ENCODE data around the gene KCNA3.
A peak's percentile ranks its signal among the peaks of the same experiment; 100 is the strongest.

Gene KCNA3

DNA sequence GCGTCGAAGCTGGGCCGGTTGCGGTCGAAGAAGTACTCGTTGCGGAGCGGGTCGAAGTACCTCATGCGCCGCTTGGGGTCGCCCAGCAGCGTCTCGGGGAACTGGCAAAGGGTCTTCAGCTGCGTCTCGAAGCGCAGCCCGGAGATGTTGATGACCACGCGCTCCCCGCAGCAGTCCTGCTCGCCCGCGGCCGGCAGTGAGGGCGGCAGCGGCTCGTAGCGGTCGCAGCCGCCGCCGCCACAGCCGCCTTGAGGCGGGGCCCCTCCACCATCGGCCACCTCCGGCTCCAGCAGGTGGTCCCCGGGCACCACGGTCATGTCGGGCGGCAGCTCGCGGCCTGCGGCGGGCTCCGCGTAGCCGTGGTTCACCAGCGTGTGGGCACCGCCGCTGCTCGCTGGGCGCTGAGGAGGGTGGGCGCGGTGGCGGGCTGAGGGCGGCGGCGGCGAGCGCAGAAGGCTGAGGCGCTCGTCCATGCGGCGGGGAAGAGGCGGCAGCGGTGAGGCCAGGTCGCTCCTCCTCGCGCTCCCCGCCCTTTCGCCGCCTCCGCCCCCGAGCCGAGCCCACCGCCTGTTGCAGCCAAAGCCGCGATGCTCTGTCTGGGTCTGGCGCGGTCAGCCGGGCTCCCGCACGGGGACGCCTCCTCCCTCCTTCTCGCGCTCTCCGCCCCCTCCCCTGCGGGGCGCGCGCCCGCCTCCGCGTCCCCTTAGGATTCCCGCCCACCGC is at the start of gene KCNA3:
KCNA3 (minus strand) TSS at position 604 of the 723 bp plus-strand sequence; CDS start at position 473, 131 bp downstream.
- DNase-seq, result peak; percentile 7

DNA sequence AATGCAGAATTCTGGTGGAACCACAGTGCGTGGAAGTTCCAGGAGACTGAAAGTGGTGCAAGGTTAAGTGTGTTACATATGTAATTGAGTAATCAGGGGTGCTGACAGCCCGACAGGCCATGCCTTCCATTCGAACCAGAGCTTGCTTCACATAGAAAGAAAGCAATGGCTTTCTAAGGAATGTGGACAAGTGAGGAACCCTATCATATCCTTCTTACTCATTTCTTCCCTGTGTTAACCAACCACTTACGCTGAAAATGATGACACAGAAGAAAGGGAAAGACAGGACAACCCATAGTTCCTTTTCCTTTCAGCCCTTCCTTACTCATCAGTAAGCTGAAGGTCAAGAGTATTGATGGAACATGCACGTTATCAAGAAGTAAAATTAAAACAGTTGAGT is 48.1 kb upstream of the KCNA3 start:
- DNase-seq, result peak; percentile 21

DNA sequence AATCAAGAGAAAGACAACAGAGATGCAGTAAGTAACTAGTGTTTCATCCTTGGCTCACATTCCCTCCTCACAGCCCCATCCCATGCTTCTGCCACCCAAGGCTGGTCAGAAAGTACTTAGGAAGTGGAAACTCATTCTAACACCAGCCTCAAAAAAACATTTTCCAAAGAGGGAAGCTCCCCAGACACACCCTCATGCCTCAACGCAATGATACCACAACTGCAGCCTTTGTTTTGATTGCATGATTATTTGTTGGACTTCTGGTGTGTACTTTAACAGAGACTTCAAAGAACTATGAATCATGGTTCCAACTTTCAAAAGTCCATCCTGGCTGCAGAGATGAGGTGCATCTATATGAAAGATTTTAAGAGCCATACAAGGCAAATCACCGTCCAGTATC is 45.2 kb upstream of the KCNA3 start:
- no peak for DNase-seq

DNA sequence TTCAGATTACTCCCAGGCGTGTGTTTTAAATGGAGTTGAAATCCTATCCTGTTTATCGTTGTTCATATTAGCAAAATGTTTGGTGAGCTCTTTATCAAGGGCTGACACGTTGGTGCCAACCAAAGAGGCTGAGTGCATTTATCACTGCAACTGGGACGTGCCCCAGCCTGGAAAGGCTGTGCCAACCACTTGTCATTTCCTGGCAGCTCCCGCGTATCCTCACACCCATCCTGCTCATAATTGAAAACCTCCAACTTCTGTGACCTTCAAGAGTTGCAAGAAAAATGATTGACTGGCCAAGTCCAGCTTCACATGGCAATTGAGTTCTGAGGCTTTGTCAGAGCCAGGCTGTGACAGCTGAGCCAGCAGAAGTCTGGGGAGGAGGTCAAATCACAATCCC is 43.7 kb upstream of the KCNA3 start:
- DNase-seq, result no peak

DNA sequence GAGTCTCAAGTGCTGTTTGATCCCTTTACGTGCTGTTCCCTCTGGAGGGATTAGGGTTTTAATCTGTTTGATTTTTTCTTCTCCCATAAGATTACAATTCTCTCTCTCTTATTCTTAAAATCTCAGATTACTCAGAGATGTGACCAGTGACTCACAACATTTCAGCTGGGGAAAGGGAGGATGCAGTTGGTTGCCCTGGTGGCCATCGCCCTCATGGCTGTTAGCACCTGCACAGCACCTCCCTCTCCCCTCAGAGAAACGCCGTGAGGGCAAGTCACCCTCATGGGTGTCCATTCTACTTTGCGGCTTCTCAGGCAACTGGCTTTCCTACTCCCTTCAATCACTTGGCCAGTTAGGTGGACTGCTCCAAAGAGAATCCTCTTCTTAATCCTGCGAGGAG is 42.4 kb upstream of the KCNA3 start:
- DNase-seq, result no peak

DNA sequence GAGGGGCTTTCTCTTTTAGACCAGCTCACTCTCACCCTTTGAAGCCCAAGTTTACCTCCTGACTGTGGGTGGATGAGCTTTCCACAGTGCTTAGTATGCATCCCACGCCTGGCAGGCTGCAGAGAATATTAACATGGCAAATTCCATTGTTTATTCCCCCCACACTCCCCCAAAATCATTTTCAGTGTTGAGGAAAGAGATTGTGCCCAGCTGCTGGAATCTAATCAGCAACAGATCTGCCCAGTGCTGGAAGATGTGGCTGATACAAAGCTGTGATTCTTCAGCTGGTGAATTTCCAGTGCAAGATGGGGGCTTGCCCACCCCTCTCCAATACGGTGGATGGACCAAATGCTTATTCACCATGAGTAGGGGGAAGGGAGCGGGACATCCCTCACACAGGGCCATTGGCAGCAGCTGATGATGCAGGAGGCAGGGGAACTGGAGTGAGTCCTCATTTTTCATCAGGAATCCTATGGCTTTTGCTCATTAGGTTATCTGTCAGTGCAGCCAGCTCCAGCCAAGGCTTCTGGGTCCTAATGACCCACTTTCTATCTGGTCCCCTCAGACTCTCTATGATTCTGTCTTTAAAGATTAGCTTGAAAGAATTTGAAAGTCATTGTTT is 39.7 kb upstream of the KCNA3 start:
- DNase-seq, result no peak

DNA sequence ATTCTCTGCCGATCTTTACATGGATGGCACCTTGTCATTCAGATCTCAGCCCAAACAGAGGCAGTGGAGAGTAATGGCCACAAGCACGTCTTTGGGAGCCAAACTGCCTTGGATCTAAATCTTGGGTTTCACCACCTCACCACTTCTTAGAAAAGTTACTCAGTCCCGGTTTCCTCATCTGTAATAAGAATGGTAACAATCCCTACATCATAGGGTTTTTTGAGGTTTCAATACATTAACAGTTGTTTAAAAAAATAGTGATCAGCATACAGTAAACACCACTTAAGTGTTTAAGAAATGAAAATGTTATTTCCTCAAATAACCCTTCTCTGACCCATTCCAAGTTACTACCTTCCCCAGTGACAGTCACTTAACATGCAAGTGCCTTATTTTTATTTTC is 38.5 kb upstream of the KCNA3 start:
- DNase-seq, result no peak

DNA sequence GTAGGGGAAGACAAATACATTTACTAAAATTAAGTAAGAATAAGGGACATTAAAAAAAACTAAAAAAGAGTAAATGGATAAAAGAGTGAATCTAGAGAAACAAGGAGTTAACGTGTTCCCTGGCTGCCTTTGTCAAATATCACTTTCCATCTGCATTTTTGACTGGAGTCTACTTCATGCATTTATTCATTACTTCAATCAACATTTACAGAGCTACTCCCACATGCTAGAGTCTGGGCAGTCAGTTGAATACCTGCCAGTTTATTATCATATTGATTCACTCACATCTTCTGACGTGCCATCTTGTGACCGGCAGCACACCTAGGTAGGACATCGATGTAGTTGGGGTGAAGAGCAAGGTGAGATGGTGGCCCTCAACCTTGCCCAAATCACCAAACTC is 35.6 kb upstream of the KCNA3 start:
- no peak for DNase-seq

DNA sequence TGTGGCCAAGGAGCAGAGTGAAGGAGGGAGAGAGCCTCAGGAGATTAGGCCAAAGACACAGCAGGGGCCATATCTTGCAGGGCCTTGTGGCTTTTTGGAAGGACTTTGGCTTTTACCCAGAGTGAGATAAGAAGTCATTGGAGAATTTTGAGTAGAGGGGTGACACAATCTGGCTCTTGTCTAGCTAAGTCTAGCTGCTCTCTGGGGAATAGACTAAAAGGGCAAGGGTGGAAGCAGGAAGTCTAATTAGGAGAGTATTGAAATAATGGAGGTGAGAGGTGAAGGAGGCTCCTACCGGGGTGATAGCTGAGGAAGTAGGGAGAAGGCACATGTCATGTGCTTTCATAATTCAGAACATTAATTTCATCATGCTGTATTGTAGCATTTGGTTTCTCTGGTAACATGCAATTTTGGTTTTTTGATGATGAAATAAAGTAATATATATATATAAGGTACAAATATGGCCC is 34.3 kb upstream of the KCNA3 start:
- peak; percentile 57 for DNase-seq

DNA sequence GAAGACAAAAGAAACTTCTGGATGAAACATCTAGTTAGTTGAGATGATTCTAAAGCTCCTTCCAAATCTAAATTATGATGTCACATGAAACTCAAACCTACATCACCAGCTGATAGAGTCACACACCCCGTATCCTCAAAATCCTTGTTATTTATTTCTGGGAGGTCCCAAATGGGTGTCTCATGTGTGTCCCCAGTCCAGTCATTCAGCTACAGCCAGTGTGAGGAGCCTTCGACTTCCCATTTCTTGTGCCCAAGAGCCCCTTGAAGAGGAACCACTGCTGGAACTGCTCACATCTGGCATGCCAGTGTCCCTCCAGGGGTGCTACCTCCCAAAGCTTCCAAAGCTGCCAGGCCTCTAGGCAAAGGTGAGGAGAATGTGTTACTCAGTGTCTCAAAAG is 32.5 kb upstream of the KCNA3 start:
- peak; percentile 45 for DNase-seq

DNA sequence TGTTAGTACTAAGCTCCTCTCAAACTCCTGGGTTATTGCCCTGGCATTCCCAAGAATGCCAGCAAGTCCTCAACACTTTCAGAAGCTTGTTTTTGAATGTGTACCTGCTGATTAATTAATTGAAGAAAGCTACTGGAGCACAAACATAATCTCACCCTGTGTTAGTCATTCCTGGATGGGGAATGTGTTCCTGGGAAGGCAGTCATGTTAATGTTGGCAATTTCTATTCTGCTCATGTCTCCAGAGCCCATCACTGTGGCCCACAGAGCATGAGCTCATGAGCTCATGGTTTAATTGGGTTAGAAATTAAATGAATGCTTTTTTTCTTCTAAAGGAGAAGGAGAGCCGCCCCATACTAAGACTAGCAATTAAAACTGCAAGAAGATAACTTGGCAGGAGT is 31.9 kb upstream of the KCNA3 start:
- no peak for DNase-seq

DNA sequence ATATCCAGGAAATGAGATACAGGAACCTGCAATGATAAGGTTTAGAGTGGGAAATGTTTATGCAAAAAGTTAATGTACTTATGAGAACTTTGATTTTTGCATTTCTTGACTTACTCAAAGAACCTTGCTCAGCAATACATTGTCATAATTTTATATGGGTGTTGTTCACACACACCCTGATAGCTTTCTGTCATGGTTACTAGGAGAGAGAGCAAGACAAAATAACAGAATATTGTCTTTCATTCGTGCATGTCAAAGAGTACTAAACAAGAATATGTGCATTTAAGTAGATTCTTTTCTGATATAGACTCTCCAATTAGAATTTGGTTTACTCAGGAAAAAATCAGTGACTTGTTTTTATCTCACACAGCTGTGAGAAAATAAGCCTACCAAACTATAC is 27.5 kb upstream of the KCNA3 start:
- no peak for DNase-seq

DNA sequence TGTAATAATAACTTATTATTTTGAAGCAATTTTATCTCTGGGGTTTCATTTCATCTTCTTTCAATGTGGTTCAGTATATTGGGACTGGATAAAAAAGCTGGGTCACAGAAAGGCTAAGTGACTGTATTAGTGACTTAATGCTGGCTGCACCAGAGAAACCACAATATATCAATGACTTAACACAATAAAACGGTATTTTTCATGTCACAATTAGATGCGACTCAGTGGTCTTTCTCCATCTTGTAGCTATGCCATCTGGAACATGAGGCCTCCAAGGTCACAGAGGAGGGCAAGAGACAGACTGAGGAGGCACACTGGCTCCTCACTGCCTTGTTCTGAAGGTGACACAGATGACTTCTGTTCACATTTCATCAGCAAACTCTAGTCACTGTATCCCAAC is 26.0 kb upstream of the KCNA3 start:
- no peak for DNase-seq

DNA sequence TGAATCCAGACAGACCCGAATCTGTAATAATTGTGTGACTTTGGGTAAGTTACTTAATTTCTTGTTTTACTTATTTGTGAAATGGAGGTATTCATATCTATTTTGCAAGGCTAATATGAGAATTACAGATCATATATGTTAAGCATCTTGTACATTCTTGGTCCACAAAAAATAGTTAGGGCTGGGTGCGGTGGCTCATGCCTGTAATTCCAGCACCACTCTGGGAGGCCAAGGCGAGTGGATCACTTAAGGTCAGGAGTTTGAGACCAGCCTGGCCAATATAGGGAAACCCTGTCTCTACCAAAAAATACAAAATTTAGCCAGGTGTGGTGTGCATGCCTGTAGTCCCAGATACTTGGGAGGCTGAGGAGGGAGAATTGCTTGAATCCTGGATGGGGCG is 22.9 kb upstream of the KCNA3 start:
- no peak for DNase-seq

DNA sequence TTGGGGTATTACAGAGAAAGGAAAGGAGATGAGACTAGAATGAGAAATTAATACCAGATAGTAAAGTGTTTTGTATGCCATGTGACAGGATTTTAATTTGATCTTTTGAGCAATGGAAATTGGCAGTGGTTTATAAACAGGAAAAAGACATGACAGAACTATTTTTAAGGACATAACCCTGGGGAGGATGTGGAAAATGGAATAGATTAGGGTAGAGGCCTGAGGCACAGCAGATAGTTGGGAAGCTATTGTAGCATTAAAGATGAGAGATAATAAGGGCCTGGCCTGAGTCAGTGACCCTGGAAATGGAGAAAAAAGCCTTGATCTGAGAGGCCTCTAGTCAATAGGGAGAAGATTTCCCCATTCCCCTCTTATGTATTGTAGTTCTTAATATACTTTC is 22.1 kb upstream of the KCNA3 start:
- no peak for DNase-seq

DNA sequence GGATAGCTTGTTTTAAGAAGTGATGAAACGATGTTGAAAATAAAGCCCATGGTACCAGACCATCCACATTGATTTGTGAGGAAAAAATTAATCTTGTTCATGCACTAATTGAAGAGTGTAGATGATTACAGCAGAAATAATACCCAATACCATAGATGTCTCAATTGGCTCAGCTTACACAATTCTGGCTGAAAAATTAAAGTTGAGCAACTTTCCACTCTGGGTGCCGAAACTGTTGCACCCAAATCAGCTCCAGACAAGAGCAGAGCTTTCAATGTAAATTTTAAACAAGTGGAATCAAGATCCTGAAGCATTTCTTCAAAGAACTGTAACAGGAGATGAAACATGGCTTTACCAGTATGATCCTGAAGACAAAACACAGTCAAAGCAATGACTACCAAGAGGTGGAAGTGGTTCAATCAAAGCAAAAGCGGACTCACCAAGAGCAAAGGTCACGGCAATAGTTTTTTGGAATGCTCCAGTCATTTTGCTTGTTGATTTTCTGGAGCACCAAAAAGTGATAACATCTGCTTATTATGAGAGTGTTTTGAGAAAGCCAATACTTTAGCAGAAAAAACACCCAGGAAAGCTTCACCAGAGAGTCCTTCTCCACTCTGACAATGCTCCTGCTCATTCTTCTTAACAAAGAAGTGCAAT is 16.1 kb upstream of the KCNA3 start:
- DNase-seq, result peak; percentile 26

DNA sequence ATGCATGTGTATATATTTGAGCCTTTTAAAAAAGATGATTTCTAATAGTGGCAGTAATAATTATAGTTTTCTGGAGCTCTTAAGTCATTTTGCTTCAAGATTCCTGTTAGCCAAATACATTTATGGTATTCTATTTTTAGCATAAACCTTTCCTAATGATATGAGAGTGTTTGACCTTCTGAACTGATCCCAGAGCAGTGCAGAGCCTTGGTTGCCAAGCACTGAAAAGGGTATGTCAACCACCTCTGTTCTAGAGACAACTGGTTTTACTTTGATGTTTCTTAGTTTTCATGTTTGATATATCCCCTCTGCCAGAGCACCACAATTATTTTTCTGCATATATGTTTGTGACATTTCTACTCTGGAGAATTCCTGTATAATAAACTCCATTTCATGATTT is 15.1 kb upstream of the KCNA3 start:
- no peak for DNase-seq

DNA sequence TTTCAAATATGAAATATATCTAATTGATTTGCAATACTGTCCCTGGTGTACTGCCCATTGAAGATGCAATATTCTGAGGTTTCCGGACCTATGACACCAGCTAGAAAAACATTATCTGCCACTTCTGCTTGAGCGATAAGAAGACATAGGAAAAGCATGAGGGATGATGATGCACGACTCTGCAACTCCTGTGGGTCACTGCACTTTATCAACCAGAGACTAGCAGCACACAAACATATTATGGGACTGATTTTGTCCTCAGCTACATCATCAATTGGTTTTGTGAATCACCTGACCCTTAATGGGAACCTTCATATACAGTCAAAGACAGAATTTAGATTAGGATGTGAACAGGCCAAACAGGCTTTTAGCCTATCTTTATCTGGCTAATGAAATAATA is 13.8 kb upstream of the KCNA3 start:
- DNase-seq, result no peak

DNA sequence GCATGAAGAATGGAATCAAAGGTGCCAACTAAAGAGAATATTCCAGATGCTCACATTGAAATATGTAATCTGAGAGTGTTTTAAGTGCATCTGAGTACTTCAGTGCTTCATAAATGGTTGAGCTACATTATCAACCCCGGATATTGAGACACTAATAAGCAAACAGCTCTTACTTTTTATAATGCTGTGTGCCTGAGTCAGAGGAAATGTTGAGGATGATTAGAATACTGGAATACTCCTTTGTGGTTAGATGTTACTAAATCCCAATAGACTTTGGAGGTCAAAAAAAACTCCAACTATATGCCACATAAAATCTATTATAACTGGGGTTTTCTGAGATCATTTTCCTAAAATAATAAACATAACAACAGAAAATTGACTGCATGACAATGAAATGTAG is 12.5 kb upstream of the KCNA3 start:
- DNase-seq, result peak; percentile 8

DNA sequence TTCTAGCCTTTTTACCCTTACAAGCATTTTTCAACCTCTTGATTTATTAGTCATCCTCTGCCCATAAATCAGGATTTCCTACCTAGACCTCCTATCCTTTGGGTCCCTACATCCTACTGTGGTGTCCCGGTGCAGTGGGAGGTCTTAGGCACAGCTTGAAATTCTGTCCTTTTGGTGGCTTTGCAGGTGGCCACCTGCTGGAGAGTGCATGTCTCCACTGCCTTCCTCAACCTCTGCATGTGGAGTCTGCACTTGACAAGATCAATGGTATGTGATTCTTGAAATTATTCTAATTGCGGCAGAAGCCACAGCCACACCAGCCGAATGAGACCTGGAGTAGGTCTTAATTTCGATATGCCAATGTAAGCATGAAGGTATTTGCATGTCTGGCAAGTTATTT is 11.4 kb upstream of the KCNA3 start:
- no peak for DNase-seq

DNA sequence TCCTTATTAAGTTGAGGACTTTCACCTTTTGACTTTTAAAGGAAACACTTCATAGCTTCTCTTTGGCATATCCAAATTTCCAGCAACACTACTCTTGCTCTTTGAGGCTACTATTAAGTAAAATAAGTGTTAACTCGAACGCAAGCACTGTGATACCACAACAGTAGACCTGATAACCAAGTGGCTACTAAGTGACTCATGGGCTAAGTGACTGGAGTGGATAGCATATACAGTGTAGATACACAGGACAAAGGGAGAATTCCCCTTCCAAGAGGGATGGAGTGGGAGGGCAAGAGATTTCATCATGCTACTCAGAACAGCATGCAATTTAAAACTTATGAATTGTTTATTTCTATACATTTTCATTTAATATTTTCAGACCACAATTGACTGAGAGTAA is 9.8 kb upstream of the KCNA3 start:
- no peak for DNase-seq

DNA sequence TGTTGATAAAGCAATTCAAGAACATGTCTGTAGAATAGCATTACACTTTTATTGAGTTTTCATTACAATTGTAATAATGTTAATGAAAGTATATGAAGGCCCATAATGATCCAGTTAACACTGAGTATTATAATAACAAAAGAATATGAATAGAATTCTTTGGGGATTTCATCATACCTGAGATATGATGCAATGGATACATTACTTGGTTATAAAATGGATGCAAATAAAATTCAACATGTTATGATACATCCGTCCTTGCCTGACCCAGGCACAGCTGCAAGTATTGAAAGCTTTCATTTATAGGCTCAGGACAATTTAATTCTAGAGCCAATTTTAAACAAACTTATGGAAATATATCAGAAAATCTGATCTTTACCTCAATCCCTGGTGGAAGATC is 8.2 kb upstream of the KCNA3 start:
- no peak for DNase-seq

DNA sequence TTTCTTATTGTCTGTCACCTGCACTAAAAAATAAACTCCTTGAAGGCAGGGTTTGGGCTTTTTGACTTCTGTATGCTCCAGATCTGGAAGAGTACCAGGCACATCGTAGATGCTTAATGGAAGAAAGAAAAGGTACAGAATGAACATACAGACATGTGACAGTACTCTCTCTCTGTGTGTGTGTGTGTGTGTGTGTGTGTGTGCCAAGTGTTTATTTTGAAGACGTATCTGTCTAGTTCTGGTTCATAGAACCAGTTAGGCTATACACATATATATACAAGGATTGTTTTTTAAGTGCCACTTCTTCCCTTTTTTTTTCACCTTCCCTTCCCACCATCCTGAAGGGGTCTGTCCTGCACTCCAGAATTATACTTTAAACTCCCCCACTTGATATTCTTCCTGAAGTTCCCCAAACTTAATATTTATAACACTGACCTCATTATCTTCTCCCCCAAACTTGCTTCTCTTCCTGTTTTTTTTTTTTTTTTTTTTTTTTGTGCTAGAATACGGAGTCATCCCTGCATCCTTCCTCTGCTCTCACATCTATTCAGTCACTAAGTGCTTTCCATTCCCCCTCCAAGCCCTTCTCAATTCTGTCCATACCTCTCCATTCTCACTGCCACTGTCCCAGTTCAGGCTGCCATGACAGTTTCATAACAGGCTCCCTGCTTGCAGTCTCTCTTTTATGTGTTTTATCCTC is 5.4 kb upstream of the KCNA3 start:
- DNase-seq, result no peak

DNA sequence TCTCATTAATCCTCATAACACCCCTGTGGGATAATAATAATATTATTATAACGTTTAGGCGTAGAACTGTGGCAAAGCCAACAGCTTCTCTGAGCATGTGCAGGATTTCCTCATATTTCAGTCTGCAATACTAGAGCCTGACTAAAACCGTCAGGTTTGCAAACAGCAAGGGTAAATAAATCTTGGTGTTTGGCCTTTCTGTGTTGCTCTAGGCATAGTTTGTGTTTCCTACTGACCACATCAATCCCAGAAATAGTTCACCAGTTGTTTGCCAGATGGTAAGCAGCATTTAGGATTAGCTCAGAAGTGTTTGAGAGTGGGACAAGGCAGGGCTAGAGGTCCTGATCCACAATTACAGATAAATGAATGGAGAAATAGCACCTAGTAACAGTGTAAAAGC is 2.8 kb upstream of the KCNA3 start:
- no peak for DNase-seq

Measured in MV-4-11 (cell line).